Kidney epithelial cell (primary cell): ENCODE data around the gene TRMO. TPM values are rescaled to one million over a fixed set of nuclear protein-coding genes. Genes with fewer than 3 reads are reported as not detected.

Source experiments
- DNase-seq: peaks from one replicate; pipeline ENCODE4 v3.0.0-alpha.2; 2010; ENCODE audit warnings: low read depth
- H3K27me3 ChIP-seq: 2 replicates; pipeline ENCODE4 v1.6.0; 2011; ENCODE audit warnings: low read length; ENCODE audit not compliant: control insufficient read depth, insufficient read depth
- H3K36me3 ChIP-seq: 2 replicates; pipeline ENCODE4 v1.5.1; 2011; ENCODE audit warnings: low read length; ENCODE audit not compliant: control insufficient read depth, insufficient read depth
- H3K4me3 ChIP-seq: 2 replicates; pipeline ENCODE4 v1.5.1; 2011; ENCODE audit warnings: low read depth, mild to moderate bottlenecking, control low read depth, low read length
- CTCF ChIP-seq: IDR thresholded peaks from 2 replicates; pipeline ENCODE4 v1.5.1; 2011; ENCODE audit warnings: mild to moderate bottlenecking, moderate library complexity, low read length, control low read depth, inconsistent platforms; ENCODE audit not compliant: insufficient read depth, poor library complexity, severe bottlenecking
- total RNA-seq: library from RNA; depleted of rRNA; stranded (reverse); fragments of >200 nt; gene quantifications from 2 replicates; pipeline ENCODE4 v1.2.3, GENCODE V29; 2015

TRMO gene
- total RNA-seq, 1 donor from 2014 or later = 23.9 TPM

- Histone ChIP-seq H3K36me3 (no peaks in the 10 kb centered on the region), H3K27me3 (peaks cover 18% of the 10 kb centered on the region), H3K4me3 (no peak overlapping the region)
- no peak for DNase-seq
- TF ChIP-seq CTCF = no peak
Measured at GRCh38 chr9:97941323-97941722, 19.0 kb upstream of the TRMO start.

GRCh38 chr9:97940741-97941140, 18.4 kb upstream of the TRMO start:
- Histone ChIP-seq H3K36me3 (no peaks in the 10 kb centered on the region), H3K4me3 (no peak overlapping the region), H3K27me3 (peaks cover 18% of the 10 kb centered on the region)
- no peak for DNase-seq
- TF ChIP-seq CTCF = no peak

- DNase-seq = no peak
- H3K36me3 ChIP-seq = no peaks in the 10 kb centered on the region
- H3K27me3 ChIP-seq = peaks cover 21% of the 10 kb centered on the region
- H3K4me3 ChIP-seq = no peak overlapping the region
- TF ChIP-seq CTCF = no peak
Measured at GRCh38 chr9:97940233-97940632, 17.9 kb upstream of the TRMO start.

- DNase-seq = no peak
- Histone ChIP-seq H3K27me3 (peaks cover 16% of the 10 kb centered on the region), H3K4me3 (no peak within 1 kb of the TSS), H3K36me3 (no peaks in the 10 kb centered on the region)
- no peak for TF ChIP-seq CTCF
Measured at GRCh38 chr9:97938081-97938644, 15.9 kb upstream of the TRMO start, which contains the start of gene HEMGN. TSS of gene HEMGN (minus strand) at chr9:97938172. CDS start at chr9:97938136, 36 bp downstream.

- Histone ChIP-seq H3K4me3 (no peak overlapping the region), H3K36me3 (no peaks in the 10 kb centered on the region), H3K27me3 (peaks cover 14% of the 10 kb centered on the region)
- TF ChIP-seq CTCF = no peak
- DNase-seq = no peak
Measured at GRCh38 chr9:97936998-97937397, 14.7 kb upstream of the TRMO start.

GRCh38 chr9:97935276-97935675, 13.0 kb upstream of the TRMO start:
- no peak overlapping the region for H3K4me3 ChIP-seq
- H3K27me3 ChIP-seq = peaks cover 13% of the 10 kb centered on the region
- H3K36me3 ChIP-seq = no peaks in the 10 kb centered on the region
- DNase-seq = no peak
- no peak for TF ChIP-seq CTCF
